Central memory CD8-positive, alpha-beta T cell (primary cell): ENCODE data around the gene SMG7.

Experiments used
- ATAC-seq: fragments of 150-1000 bp; cut with Tn5 transposase; replicated peaks from 2 replicates; pipeline ENCODE4 v1.10.0; 2022; ENCODE audit warnings: mild to moderate bottlenecking, moderate FRiP score, moderate number of reproducible peaks; ENCODE audit not compliant: poor library complexity, severe bottlenecking; ENCODE audit errors: extremely low read depth
- DNase-seq, 2 donors: peaks; one replicate each; pipeline ENCODE4 v3.0.0; 2021; ENCODE audit warnings: low spot score in 2 of 2
- H3K27ac Mint-ChIP-seq: one replicate; pipeline ENCODE4 v1.8.0; 2022; ENCODE audit warnings: low read depth, mild to moderate bottlenecking, moderate library complexity, mixed read lengths
- H3K27me3 Mint-ChIP-seq: one replicate; pipeline ENCODE4 v1.8.0; 2022; ENCODE audit warnings: mixed read lengths
- H3K36me3 Mint-ChIP-seq: one replicate; pipeline ENCODE4 v1.8.0; 2022; ENCODE audit warnings: mild to moderate bottlenecking, moderate library complexity, mixed read lengths; ENCODE audit not compliant: insufficient read depth
- H3K4me1 Mint-ChIP-seq: one replicate; pipeline ENCODE4 v1.8.0; 2022; ENCODE audit warnings: mixed read lengths
- H3K4me3 Mint-ChIP-seq: one replicate; pipeline ENCODE4 v1.8.0; 2022; ENCODE audit warnings: mild to moderate bottlenecking, moderate library complexity, mixed read lengths
- H3K9me3 Mint-ChIP-seq: one replicate; pipeline ENCODE4 v1.8.0; 2022; ENCODE audit warnings: mixed read lengths

Gene SMG7

GRCh38 chr1:183533617-183534174, 61.4 kb downstream of the SMG7 start:
- ATAC-seq (no peak), DNase-seq (no peak)
- Mint-ChIP-seq H3K4me1 (no peaks in the 10 kb centered on the region), H3K4me3 (no peak overlapping the region), H3K27me3 (no peaks in the 10 kb centered on the region), H3K9me3 (no peaks in the 10 kb centered on the region), H3K27ac (no peak overlapping the region), H3K36me3 (peaks cover 49% of the 10 kb centered on the region)

DNA sequence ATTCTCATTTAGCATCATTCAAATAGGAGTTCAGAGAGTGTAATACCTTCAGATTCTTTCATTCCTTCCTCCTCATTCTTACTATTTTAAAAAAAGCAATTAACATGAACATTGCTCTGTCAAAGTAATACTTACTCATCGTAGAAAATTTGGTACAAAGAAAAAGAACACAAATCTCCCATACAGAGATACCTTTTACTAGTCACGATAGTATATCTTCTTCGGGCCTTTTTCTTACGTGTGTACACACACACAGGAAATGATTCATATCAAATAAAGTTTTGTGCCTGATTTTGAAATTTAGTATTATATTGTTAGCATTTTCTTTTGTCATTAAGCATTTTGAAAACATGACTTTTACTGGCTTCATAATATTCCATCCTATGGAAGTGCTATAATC, 65.1 kb downstream of the SMG7 start:
- Mint-ChIP-seq H3K27me3 (no peaks in the 10 kb centered on the region), H3K36me3 (peaks cover 58% of the 10 kb centered on the region), H3K27ac (no peak overlapping the region), H3K4me1 (no peaks in the 10 kb centered on the region), H3K9me3 (no peaks in the 10 kb centered on the region), H3K4me3 (no peak overlapping the region)
- ATAC-seq (no peak), DNase-seq (no peak)

GRCh38 chr1:183543619-183544204, 71.4 kb downstream of the SMG7 start:
- Mint-ChIP-seq H3K36me3 (peaks cover 74% of the 10 kb centered on the region), H3K27ac (peak overlapping the region; percentile 7), H3K4me1 (peaks cover 11% of the 10 kb centered on the region), H3K4me3 (no peak overlapping the region), H3K27me3 (no peaks in the 10 kb centered on the region), H3K9me3 (no peaks in the 10 kb centered on the region)
- DNase-seq: peak in 1 of 2 donors; percentile 19
- ATAC-seq: peak; percentile 79

GRCh38 chr1:183544598-183545297, 72.4 kb downstream of the SMG7 start:
- ATAC-seq (no peak), DNase-seq (no peak)
- Mint-ChIP-seq H3K27me3 (no peaks in the 10 kb centered on the region), H3K4me1 (peaks cover 11% of the 10 kb centered on the region), H3K36me3 (peaks cover 72% of the 10 kb centered on the region), H3K9me3 (no peaks in the 10 kb centered on the region), H3K27ac (peak overlapping the region; percentile 29), H3K4me3 (no peak overlapping the region)

DNA sequence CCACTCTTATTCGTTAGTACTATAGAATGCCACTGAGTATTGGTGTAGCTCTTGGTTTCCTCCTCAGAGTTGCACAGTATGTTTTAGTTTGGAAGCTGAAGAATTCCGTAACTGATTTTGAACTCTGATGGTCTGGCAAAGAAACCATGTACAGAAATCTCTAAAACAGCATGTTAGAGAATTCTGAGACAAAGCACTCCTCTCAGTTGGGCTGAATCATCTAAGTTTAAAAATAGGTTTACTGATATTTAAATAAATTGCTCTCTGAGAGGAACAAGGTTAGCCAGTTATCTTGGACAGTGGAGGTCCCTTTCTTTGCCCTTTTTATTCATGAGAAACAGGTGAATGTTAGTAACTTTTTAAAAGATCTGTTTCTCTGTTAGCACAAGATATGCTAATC, 74.1 kb downstream of the SMG7 start:
- H3K27ac Mint-ChIP-seq: no peak overlapping the region
- H3K36me3 Mint-ChIP-seq: peaks cover 77% of the 10 kb centered on the region
- H3K27me3 Mint-ChIP-seq: no peaks in the 10 kb centered on the region
- DNase-seq: no peak
- H3K4me3 Mint-ChIP-seq: no peak overlapping the region
- peaks cover 11% of the 10 kb centered on the region for H3K4me1 Mint-ChIP-seq
- ATAC-seq: no peak
- no peaks in the 10 kb centered on the region for H3K9me3 Mint-ChIP-seq

DNA sequence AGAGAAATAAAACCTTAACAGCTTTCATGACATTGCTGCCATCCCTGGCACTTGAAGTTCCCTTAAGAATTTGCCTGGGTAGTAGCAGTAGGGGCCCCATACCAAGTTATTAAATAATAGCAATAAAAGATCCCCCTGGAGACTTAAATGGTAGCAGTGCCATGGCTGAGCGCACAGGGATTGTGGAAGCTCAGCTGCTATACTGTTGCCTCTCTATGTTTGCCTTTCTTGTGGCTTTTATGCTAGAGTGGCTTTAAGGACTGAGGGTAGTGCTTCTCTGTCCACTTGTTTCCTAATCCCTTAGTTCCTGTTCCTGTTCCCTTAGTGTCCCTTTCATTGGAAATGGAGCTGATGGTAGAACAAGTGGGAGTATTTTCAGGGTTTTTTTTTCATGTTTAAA, 75.8 kb downstream of the SMG7 start:
- Mint-ChIP-seq H3K27me3 (no peaks in the 10 kb centered on the region), H3K36me3 (peaks cover 74% of the 10 kb centered on the region), H3K4me3 (no peak overlapping the region), H3K4me1 (peaks cover 11% of the 10 kb centered on the region), H3K9me3 (no peaks in the 10 kb centered on the region), H3K27ac (no peak overlapping the region)
- DNase-seq: no peak
- no peak for ATAC-seq

- H3K27me3 Mint-ChIP-seq: no peaks in the 10 kb centered on the region
- DNase-seq: no peak
- H3K4me1 Mint-ChIP-seq: peaks cover 6% of the 10 kb centered on the region
- no peak for ATAC-seq
- peak overlapping the region; percentile 29 for H3K27ac Mint-ChIP-seq
- H3K4me3 Mint-ChIP-seq: no peak overlapping the region
- no peaks in the 10 kb centered on the region for H3K9me3 Mint-ChIP-seq
- peaks cover 57% of the 10 kb centered on the region for H3K36me3 Mint-ChIP-seq
Measured at GRCh38 chr1:183550915-183551314, 78.6 kb downstream of the SMG7 start.

GRCh38 chr1:183551924-183552323, 79.6 kb downstream of the SMG7 start:
- Mint-ChIP-seq H3K4me3 (no peak overlapping the region), H3K4me1 (peaks cover 2% of the 10 kb centered on the region), H3K27me3 (no peaks in the 10 kb centered on the region), H3K27ac (no peak overlapping the region), H3K9me3 (no peaks in the 10 kb centered on the region), H3K36me3 (peaks cover 49% of the 10 kb centered on the region)
- DNase-seq (no peak), ATAC-seq (no peak)

DNA sequence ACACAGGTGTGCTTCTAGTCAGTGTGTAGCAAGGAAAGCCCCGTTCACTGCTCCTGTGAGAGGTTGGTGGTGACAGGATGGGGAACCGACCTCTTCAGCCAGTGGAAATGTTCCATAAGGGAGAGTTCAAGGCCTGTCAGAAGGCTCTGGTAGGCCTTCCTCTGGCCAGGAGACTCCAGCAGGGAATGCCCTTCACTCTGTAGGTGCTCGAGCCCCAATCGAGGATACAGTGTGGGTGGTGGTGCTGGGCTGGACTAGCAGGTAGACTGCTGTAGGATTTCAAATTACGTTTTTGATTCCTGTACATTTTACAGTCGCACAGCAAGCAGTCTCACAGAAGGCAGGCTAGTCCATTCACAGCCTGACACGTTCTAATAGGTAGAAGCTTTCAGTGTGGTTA, 80.1 kb downstream of the SMG7 start:
- peaks cover 46% of the 10 kb centered on the region for H3K36me3 Mint-ChIP-seq
- H3K27ac Mint-ChIP-seq: no peak overlapping the region
- ATAC-seq: no peak
- no peaks in the 10 kb centered on the region for H3K27me3 Mint-ChIP-seq
- no peaks in the 10 kb centered on the region for H3K9me3 Mint-ChIP-seq
- H3K4me1 Mint-ChIP-seq: no peaks in the 10 kb centered on the region
- no peak overlapping the region for H3K4me3 Mint-ChIP-seq
- DNase-seq: no peak

DNA sequence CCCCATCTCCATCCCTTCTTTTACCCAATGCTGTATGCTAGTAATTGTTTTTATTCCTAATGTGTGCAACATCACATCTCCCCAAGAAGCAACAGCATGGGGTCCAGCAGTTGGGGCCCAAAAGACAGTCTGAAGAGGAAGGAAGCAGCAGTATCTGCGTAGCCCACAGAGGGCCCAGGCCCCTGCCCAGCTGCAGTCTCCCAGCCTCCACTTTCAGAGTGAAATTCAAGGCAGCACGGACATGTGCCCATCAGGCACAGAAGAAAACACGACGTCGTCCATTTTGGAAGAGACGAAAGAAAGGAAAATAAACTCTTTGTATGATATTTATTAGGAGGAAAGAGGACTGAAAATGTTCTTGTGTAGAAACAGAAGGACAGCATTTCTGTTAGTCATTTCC, 80.6 kb downstream of the SMG7 start:
- Mint-ChIP-seq H3K27me3 (no peaks in the 10 kb centered on the region), H3K27ac (peak overlapping the region; percentile 27), H3K36me3 (peaks cover 45% of the 10 kb centered on the region), H3K4me3 (no peak overlapping the region), H3K9me3 (no peaks in the 10 kb centered on the region), H3K4me1 (no peaks in the 10 kb centered on the region)
- ATAC-seq: no peak
- no peak for DNase-seq

DNA sequence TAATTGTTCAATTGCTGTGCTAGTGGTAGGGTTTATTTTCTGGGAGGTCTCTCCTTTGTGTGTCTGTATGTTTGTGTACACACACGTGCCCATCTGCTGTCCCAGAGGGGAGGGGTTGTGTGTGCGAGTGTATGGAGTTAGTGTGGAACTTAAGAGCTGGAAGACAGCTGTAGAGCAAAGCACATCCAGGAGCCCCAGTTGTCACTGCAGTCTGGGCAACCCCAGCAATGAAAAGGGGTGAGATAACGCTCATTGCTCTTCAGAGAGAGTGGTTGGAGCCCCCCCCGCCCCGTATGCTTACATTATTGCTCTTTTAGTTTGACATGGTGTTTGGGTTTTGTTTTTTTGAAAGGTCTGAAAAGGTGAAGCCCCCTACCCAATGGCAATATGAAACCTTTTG, 81.0 kb downstream of the SMG7 start:
- Mint-ChIP-seq H3K27me3 (no peaks in the 10 kb centered on the region), H3K27ac (peak overlapping the region; percentile 27), H3K4me1 (no peaks in the 10 kb centered on the region), H3K9me3 (no peaks in the 10 kb centered on the region), H3K36me3 (peaks cover 44% of the 10 kb centered on the region), H3K4me3 (no peak overlapping the region)
- ATAC-seq: no peak
- no peak for DNase-seq

DNA sequence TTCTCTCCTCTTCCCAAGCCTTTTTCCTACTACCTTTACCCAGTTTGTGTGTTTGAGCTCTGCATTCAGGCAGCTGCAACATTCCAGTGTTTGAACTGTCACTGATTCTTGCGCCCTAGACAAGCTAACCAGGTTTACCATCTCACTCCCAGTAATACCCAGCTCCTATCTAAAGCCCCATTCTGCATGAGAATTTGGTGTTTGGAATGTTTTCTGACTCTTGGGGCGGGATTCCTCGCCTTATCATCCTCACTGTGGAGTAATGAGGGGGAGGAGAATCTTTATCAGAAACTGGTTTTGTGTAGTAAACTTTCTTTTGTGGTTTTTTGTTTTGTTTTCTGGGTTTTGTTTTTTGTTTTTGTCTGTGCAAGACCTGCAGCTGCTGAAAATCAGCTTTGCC, 81.5 kb downstream of the SMG7 start:
- peaks cover 41% of the 10 kb centered on the region for H3K36me3 Mint-ChIP-seq
- no peak for DNase-seq
- H3K4me1 Mint-ChIP-seq: no peaks in the 10 kb centered on the region

DNA sequence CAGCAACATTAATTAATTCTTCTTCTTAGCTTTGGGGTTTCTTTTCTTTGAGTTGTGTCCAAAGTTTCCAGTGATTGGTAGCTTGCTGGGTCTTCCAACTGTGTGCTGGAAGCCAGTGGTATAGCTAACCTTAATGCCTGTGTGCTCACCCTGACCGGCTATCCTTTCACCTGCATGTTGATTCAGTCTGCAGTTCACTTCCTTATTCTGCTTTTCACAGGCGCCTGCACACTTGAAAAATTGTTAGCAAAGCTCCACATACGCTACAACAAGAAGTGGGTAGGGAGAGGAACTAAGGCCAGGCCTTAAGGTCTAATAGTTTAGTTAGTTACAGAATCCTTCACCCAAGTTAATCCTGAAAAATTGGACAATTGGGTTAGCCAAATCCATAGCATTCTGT, 82.3 kb downstream of the SMG7 start:
- ATAC-seq: no peak
- Mint-ChIP-seq H3K27ac (no peak overlapping the region), H3K9me3 (no peaks in the 10 kb centered on the region), H3K4me3 (no peak overlapping the region), H3K27me3 (no peaks in the 10 kb centered on the region), H3K36me3 (peaks cover 35% of the 10 kb centered on the region), H3K4me1 (no peaks in the 10 kb centered on the region)
- no peak for DNase-seq

More for the DNA sequence above, 81.5 kb downstream of the SMG7 start:
- ATAC-seq: no peak
- Mint-ChIP-seq H3K9me3 (no peaks in the 10 kb centered on the region), H3K27me3 (no peaks in the 10 kb centered on the region), H3K4me3 (no peak overlapping the region), H3K27ac (peak overlapping the region; percentile 27)
